GM18951 (cell line): ENCODE results near the gene INF2.

Experiments used
- POLR2A ChIP-seq: IDR thresholded peaks from 4 replicates; pipeline ENCODE4 v1.6.1; 2011; ENCODE audit warnings: mild to moderate bottlenecking; ENCODE audit not compliant: insufficient read length, insufficient read depth; ENCODE audit errors: extremely low read depth
- in situ Hi-C: fragments of 300-500 bp; cut with MboI; formaldehyde crosslinking; loops from one replicate; pipeline ENCODE4 v1.12.0; 2022; ENCODE audit warnings: low sequenced_read_pairs, mixed read lengths, inconsistent platforms; ENCODE audit not compliant: unreplicated experiment

The INF2 gene

GRCh38 chr14:104702106-104702505, 12.7 kb downstream of the INF2 start:
- in situ Hi-C loops, result no loop called here
- TF ChIP-seq POLR2A, result no peak

- in situ Hi-C loops, result no loop called here
- no peak for TF ChIP-seq POLR2A
Measured at GRCh38 chr14:104702673-104703072, 13.3 kb downstream of the INF2 start.

GRCh38 chr14:104703269-104703668, 13.9 kb downstream of the INF2 start:
- in situ Hi-C loops, result no loop called here
- no peak for TF ChIP-seq POLR2A

GRCh38 chr14:104704252-104704651, 14.8 kb downstream of the INF2 start:
- no peak for TF ChIP-seq POLR2A
- in situ Hi-C loops, result no loop called here

GRCh38 chr14:104705340-104706047, 16.1 kb downstream of the INF2 start:
- in situ Hi-C loops, result no loop called here
- no peak for TF ChIP-seq POLR2A

GRCh38 chr14:104706733-104707607, 17.6 kb downstream of the INF2 start:
- in situ Hi-C loops, result no loop called here
- no peak for TF ChIP-seq POLR2A

GRCh38 chr14:104707608-104708595, 18.5 kb downstream of the INF2 start:
- no peak for TF ChIP-seq POLR2A
- in situ Hi-C loops, result no loop called here

GRCh38 chr14:104708606-104709268, 19.3 kb downstream of the INF2 start:
- in situ Hi-C loops, result no loop called here
- TF ChIP-seq POLR2A, result no peak

- in situ Hi-C loops, result no loop called here
- no peak for TF ChIP-seq POLR2A
Measured at GRCh38 chr14:104709387-104710039, 20.1 kb downstream of the INF2 start.

- TF ChIP-seq POLR2A, result no peak
- in situ Hi-C loops, result no loop called here
Measured at GRCh38 chr14:104710071-104710735, 20.8 kb downstream of the INF2 start.

- no peak for TF ChIP-seq POLR2A
- in situ Hi-C loops, result no loop called here
Measured at GRCh38 chr14:104712881-104713734, 23.7 kb downstream of the INF2 start.
